CD4-positive, alpha-beta T cell treated with Interleukin-21 for 1 hour (primary cell): ENCODE results near the gene SERTAD4.
"Not testable (repeated sequence)": the region's sequence is repeated elsewhere in the genome, so short reads cannot be mapped to it uniquely, and the experiment has no call there.

ENCODE experiments used
- DNase-seq: peaks from one replicate; pipeline ENCODE4 v3.0.0-alpha.2; 2020

Gene SERTAD4

GRCh38 chr1:210232511-210233215 is at the start of gene SERTAD4:
SERTAD4 (plus strand) TSS chr1:210232796; CDS start chr1:210237961, 5,165 bp downstream.
- DNase-seq, result no peak

- no peak for DNase-seq
These were observed 47.5 kb upstream of the SERTAD4 start for GRCh38 chr1:210185063-210185462.

- DNase-seq, result not testable (repeated sequence)
These were observed 44.6 kb upstream of the SERTAD4 start for GRCh38 chr1:210187849-210188606.

- DNase-seq, result no peak
These were observed 43.2 kb upstream of the SERTAD4 start for GRCh38 chr1:210189426-210189825.

- no peak for DNase-seq
These were observed 36.9 kb upstream of the SERTAD4 start for GRCh38 chr1:210195635-210196160.

GRCh38 chr1:210196266-210196665 is 36.3 kb upstream of the SERTAD4 start:
- DNase-seq, result not testable (repeated sequence)

- no peak for DNase-seq
These were observed 33.8 kb upstream of the SERTAD4 start for GRCh38 chr1:210198840-210199239.

- DNase-seq, result no peak
These were observed 32.4 kb upstream of the SERTAD4 start for GRCh38 chr1:210200124-210200736.

- no peak for DNase-seq
These were observed 30.9 kb upstream of the SERTAD4 start for GRCh38 chr1:210201681-210202080.

GRCh38 chr1:210207597-210208450 is 24.8 kb upstream of the SERTAD4 start:
- DNase-seq, result no peak

- DNase-seq, result no peak
These were observed 19.3 kb upstream of the SERTAD4 start for GRCh38 chr1:210213335-210213734.

GRCh38 chr1:210214573-210215409 is 17.8 kb upstream of the SERTAD4 start:
- DNase-seq, result no peak

- no peak for DNase-seq
These were observed 15.1 kb upstream of the SERTAD4 start for GRCh38 chr1:210217482-210217881.

GRCh38 chr1:210218047-210218446 is 14.5 kb upstream of the SERTAD4 start:
- no peak for DNase-seq

- DNase-seq, result no peak
These were observed 10.1 kb upstream of the SERTAD4 start for GRCh38 chr1:210222340-210223006.

- DNase-seq, result no peak
These were observed 9.2 kb upstream of the SERTAD4 start for GRCh38 chr1:210223226-210223904.

GRCh38 chr1:210228158-210228557 is 4.4 kb upstream of the SERTAD4 start:
- DNase-seq, result no peak

GRCh38 chr1:210230149-210230695 is 2.4 kb upstream of the SERTAD4 start:
- DNase-seq, result no peak

- DNase-seq, result no peak
These were observed 618 bp upstream of the SERTAD4 start for GRCh38 chr1:210231846-210232510.

GRCh38 chr1:210233216-210233494 is 559 bp downstream of the SERTAD4 start:
- DNase-seq, result no peak
